ENCODE measurements around the gene TPST1.

Gene TPST1

GRCh38 chr7:66326501-66327215 is 121.5 kb downstream of the TPST1 start:
- peak; percentile 96 for DNase-seq (ENCODE audit: low read depth)
- TF ChIP-seq, protein P1, sequence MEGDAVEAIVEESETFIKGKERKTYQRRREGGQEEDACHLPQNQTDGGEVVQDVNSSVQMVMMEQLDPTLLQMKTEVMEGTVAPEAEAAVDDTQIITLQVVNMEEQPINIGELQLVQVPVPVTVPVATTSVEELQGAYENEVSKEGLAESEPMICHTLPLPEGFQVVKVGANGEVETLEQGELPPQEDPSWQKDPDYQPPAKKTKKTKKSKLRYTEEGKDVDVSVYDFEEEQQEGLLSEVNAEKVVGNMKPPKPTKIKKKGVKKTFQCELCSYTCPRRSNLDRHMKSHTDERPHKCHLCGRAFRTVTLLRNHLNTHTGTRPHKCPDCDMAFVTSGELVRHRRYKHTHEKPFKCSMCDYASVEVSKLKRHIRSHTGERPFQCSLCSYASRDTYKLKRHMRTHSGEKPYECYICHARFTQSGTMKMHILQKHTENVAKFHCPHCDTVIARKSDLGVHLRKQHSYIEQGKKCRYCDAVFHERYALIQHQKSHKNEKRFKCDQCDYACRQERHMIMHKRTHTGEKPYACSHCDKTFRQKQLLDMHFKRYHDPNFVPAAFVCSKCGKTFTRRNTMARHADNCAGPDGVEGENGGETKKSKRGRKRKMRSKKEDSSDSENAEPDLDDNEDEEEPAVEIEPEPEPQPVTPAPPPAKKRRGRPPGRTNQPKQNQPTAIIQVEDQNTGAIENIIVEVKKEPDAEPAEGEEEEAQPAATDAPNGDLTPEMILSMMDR (conservative IDR thresholded peaks at IDR 0.05; ENCODE audit: low read depth, low read length), result no peak
- H3K4me3 ChIP-seq (ENCODE audit: low read depth, low read length), result no peak overlapping the region

DNA sequence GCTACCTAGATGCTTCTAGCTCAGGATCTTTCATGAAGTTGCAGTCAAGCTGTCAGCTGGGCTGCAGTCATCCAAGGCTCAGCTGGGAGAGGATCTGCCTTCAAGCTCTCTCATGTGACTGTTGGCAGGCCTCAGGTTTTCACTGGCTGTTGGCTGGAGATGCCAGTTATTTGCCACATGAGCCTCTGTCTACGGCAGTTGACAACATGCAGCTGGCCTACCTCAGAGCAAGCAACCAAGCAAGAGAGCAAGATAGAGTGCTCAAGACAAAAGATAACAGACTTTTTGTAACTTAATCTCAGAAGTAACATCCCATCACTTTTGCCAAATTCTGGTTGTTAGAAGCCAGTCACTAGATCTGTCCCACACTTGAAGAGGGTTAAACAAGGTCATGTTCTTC is 125.8 kb downstream of the TPST1 start:
- DNase-seq (ENCODE audit: low read depth), result peak; percentile 33
- no peak overlapping the region for H3K4me3 ChIP-seq (ENCODE audit: low read depth, low read length)
- TF ChIP-seq, protein P1 (conservative IDR thresholded peaks at IDR 0.05; ENCODE audit: low read depth, low read length), result no peak

DNA sequence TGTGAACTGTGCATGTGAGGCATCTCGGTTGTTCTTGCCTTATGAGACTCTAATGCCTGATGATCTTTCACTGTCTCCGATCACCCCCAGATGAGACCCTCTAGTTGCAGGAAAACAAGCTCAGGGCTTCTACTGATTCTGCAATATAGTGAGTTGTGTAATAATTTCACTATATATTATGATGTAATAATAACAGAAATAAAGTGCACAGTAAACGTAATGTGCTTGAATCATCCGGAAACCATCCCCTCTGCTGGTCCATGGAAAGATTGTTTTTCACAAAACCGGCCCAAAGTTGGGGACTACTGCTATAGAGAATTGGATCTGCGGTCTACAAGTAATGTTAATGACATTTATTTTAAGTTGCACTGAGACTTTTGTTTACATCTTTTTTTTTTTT is 126.7 kb downstream of the TPST1 start:
- TF ChIP-seq, protein P1 (conservative IDR thresholded peaks at IDR 0.05; ENCODE audit: low read depth, low read length), result no peak
- no peak overlapping the region for H3K4me3 ChIP-seq (ENCODE audit: low read depth, low read length)
- no peak for DNase-seq (ENCODE audit: low read depth)

GRCh38 chr7:66333443-66333842 is 128.3 kb downstream of the TPST1 start:
- DNase-seq (ENCODE audit: low read depth), result no peak
- TF ChIP-seq, protein P1 (conservative IDR thresholded peaks at IDR 0.05; ENCODE audit: low read depth, low read length), result no peak
- H3K4me3 ChIP-seq (ENCODE audit: low read depth, low read length), result no peak overlapping the region

GRCh38 chr7:66335318-66335717 is 130.2 kb downstream of the TPST1 start:
- TF ChIP-seq, protein P1 (conservative IDR thresholded peaks at IDR 0.05; ENCODE audit: low read depth, low read length), result no peak
- no peak overlapping the region for H3K4me3 ChIP-seq (ENCODE audit: low read depth, low read length)
- DNase-seq (ENCODE audit: low read depth), result no peak

- no peak overlapping the region for H3K4me3 ChIP-seq (ENCODE audit: low read depth, low read length)
- DNase-seq (ENCODE audit: low read depth), result no peak
- TF ChIP-seq, protein P1 (conservative IDR thresholded peaks at IDR 0.05; ENCODE audit: low read depth, low read length), result no peak
These were observed 131.6 kb downstream of the TPST1 start for GRCh38 chr7:66336760-66337159.

- TF ChIP-seq, protein P1 (conservative IDR thresholded peaks at IDR 0.05; ENCODE audit: low read depth, low read length), result no peak
- DNase-seq (ENCODE audit: low read depth), result no peak
- H3K4me3 ChIP-seq (ENCODE audit: low read depth, low read length), result no peak overlapping the region
These were observed 134.0 kb downstream of the TPST1 start for GRCh38 chr7:66339141-66339540.

Measured in choroid plexus epithelial cell (primary cell).